ENCODE measurements around the gene ZNF780A. TPM values are rescaled to one million over a fixed set of nuclear protein-coding genes. Genes with fewer than 3 reads are reported as not detected.
A peak's percentile ranks its signal among the peaks of the same experiment; 100 is the strongest.
"Not testable (repeated sequence)": the region's sequence is repeated elsewhere in the genome, so short reads cannot be mapped to it uniquely, and the experiment has no call there.

Gene ZNF780A
- polyA plus RNA-seq, 3 donors, result 18.0 to 24.4 (median 19.8) TPM

DNA sequence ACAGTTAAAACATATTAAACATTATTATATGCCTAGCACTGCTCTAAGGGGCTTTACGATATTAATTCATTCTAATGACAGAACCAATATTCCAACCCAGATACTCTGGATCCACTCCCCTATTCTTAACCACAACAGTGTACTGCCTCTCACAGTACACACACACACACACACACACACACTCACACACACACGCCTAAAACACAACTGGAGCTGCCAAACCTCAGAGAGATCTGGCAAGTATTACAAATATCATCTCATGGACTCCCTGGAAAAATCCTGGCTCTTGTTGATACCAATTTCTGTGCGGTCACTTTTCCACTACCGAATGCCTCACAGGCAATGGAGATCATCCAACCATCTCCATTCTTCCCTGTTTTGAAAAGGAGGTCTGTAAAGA lies 1.3 kb downstream of the ZNF780A start:
- no peak for DNase-seq

GRCh38 chr19:40088299-40089047 lies 2.3 kb downstream of the ZNF780A start:
- DNase-seq, result no peak

- DNase-seq, result no peak
Observed at GRCh38 chr19:40084948-40085347, 5.8 kb downstream of the ZNF780A start.

GRCh38 chr19:40081411-40081810 lies 9.3 kb downstream of the ZNF780A start:
- DNase-seq, result no peak

- no peak for DNase-seq
Observed at GRCh38 chr19:40080289-40080688, 10.5 kb downstream of the ZNF780A start.

DNA sequence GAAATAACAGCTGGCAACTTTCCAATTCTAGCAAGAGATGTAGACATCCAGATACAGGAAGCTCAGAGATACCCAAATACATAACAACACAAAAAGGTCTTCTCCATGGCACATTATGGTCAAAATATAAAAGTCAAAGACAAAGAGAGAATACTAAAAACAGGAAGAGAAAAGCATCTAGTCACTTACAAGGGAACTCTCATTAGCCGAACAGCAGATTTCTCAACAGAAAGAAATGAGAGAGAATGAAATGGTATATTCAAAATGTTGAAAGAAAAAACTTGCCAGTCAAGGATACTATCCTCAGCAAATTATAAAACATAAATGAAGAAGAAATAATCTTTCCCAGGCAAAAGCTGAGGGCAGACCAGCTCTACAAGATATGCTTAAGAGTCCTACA lies 12.4 kb downstream of the ZNF780A start:
- no peak for DNase-seq

DNA sequence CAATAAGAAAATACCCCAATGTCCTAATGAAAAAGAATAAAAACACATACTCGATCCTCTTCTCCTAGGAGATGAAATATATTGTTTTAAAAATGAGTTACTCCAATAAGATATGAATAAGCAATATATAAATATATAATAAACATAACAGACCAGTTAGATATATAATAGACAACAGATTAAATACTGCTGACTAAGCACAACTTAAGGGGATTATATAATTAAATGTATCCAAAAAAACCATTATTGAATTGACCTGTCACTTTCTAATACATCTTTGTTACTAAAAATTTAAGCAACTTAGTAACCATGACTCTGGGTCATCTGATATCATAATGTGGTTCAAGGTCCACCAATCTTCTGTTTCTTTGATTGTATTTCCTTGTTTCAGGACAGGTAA lies 20.7 kb downstream of the ZNF780A start:
- no peak for DNase-seq

GRCh38 chr19:40059624-40060023 lies 31.1 kb downstream of the ZNF780A start:
- no peak for DNase-seq

DNA sequence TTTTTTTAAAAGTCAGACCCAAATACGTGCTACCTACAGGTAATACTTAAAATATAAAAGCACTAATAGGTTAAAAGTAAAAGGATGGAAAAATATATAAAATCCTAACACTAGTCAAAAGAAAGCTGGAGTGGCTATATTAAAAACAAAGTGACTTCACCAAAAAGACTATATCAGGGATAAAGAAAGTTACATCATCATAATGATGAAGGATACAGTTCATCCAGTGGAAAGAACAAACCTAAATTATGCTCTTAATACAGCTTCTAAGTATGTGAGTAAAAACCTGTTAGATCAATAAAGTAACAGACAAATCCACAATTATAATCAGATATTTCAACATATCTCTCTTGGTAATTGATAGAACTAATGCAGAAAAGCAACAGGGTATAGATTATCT lies 33.6 kb downstream of the ZNF780A start:
- no peak for DNase-seq

DNA sequence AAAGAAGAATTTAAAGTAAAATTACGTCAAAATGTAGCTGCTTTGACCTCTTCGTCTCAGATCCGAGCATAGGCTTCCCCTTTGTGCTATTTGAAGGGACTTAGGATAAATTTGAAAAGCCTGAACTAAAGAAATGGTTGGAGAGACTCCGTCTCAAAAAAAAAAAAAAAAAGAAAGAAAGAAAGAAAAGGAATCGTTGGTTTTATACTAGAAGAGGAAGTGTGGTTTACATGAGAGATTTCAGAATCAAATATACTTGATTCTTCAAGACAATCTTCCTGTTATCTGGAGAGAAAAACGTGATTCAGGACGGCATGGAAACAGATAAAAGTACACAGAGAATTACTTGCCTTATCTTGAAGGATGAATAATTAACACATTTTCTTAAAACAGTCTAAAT lies 34.2 kb downstream of the ZNF780A start:
- DNase-seq, result no peak

DNA sequence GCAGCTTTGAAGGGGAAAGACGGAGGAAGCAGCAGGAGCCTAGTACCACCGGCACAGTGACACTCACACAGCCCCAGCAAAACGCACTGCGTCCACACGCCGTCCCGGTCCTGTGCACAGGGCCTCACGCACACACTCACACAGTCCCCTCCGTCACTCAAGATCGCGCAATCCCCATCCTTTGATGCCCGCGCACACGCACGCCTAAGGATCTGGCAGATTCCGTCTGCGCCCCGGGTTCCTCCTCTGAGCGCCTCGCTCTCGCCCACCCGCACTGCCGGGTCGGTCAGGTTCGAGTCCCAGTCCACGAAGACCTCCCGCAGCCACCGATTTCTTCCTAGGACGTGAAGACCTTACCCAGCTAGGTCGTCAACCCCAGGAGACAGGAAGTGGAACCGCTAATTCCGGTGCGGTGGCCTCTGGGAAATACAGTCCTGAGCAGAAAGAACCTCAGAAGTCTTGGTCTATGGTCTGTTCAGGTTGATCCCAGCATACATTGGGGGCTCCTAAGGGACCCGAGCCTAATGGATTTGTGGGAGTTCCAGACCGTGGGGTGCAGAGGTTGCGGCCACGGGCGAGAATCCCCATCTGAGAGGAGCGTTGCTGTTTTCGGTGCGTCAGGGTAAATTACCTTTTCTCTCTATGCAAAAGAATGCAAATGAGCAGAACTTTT lies 34.8 kb downstream of the ZNF780A start, which contains the start of gene ZNF780B:
TSS of gene ZNF780B (minus strand) at position 400 of the 673 bp plus-strand sequence. CDS start 5,899 bp downstream, outside the sequence.
- DNase-seq, result peak; percentile 65

- DNase-seq, result no peak
Observed at GRCh38 chr19:40055049-40055448, 35.7 kb downstream of the ZNF780A start.

GRCh38 chr19:40054632-40055031 lies 36.1 kb downstream of the ZNF780A start:
- no peak for DNase-seq

DNA sequence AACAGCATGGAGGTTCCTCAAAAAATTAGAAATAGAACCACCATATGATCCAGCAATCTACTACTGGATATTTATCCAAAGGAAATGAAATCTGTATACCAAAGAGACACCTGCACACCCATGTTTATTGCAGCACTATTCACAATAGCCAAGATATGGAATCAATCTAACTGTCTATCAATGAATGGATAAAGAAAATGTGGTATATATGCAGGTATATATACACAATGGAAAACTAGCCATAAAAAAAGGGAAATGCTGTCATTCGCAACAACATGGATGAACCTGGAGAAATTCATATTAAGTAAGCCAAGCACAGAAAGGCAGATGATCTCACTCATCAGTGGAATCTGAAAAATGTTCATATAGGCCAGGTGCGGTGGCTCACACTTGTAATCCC lies 37.3 kb downstream of the ZNF780A start:
- no peak for DNase-seq

- not testable (repeated sequence) for DNase-seq
Observed at GRCh38 chr19:40041718-40042117, 49.0 kb downstream of the ZNF780A start.

- DNase-seq, result not testable (repeated sequence)
Observed at GRCh38 chr19:40038047-40038446, 52.7 kb downstream of the ZNF780A start.

DNA sequence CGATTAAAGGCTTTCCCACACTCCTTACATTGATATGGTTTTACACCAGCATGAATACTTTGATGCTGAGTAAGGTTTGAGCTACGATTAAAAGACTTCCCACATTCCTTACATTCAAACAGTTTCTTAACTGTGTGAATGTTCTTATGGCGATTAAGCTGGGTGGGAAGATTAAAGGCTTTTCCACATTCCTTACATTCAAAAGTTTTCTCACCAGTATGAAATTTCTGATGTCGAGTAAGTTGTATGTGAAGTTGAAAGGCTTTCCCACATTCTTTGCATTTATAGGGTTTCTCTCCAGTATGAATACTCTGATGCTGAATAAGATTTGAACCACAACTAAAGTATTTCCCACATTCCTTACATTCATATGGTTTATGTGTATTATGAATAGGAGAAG lies 54.7 kb downstream of the ZNF780A start:
- no peak for DNase-seq

- no peak for DNase-seq
Observed at GRCh38 chr19:40033989-40034560, 56.7 kb downstream of the ZNF780A start.

DNA sequence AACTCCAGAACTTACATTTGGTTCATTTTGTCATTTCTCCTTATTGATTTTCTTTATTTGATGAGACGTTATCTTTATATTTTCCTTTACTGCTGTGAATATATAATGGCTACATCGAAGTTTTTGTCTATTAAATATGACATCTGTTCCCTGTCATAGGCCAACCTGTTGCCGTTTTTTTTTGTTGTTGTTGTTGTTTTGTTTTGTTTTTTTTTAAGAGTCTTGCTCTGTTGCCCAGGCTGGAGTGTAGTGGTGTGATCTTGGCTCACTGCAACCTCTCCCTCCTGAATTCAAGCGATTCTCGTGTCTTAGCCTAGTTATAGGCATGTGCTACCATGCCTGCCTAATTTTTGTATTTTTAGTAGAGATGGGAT lies 64.2 kb downstream of the ZNF780A start:
- no peak for DNase-seq

- DNase-seq, result no peak
Observed at GRCh38 chr19:40025938-40026596, 64.7 kb downstream of the ZNF780A start.

DNA sequence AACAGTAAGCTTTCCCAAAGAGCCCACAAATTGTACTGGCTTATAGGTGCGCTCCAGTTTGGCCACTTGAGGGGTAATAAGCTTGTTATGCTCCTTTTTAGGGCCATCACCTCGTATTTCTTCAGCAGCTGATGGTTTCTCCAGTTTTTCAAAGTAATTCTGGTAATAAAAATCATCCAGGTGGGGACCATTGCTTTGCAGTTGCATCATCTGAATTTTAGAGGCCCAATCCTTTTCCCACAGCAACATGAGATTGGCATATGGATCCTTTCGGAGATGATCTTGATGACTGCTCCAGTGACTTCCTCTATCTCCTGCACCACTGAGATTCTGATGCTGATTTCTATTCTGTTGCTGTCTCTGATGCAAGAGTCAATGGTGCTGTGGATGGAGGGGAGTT lies 66.8 kb downstream of the ZNF780A start:
- no peak for DNase-seq
